Measurements from ENCODE around the gene WWOX. TPM values are rescaled to one million over a fixed set of nuclear protein-coding genes. Genes with fewer than 3 reads are reported as not detected.
"Not testable (repeated sequence)": the region's sequence is repeated elsewhere in the genome, so short reads cannot be mapped to it uniquely, and the experiment has no call there.

The WWOX gene
- total and polyA plus RNA-seq, 2 donors: 15.4 to 23.9 TPM

DNA sequence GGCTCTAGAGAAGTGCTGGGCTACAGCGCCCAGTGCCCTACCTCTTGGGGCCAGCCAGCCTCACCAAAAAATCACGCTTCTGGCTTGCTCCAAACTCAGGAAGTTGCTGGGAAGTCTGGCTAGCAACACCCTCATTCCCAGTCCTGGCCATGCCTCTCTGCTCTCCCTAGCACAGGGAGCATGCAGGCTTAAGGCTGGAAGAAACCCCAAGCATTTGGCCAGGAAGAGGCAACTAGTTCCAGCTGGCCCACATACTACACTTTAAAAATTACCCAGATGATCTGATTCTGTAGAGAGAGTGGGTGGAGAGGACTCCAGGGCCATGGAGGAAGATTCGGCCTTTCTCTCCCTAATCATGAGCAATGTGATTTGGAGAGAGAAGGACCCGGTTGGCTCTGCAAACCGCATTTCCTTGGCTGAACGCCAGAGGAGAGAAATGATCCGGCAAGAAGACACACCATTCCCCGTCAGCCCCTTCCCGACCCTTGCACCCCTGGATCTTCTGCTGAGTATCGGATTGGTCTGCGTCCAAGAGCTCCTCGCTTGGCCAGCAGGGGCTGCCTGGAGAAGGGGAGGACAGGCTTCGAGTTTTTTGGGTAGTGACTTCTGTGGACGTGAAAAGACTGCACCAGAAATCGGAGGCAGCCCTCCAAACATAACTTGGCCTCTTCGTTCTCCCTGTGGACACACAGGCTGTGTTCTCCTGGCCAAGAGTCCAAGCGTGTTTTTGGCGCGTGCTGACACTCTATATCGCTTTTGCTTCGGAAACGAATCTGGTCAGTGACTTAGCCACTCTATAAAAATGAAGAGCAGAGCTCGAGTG, 406.3 kb downstream of the WWOX start:
- Histone ChIP-seq H3K36me3 (ENCODE audit: control insufficient read depth in 2 of 2, insufficient read depth in 2 of 2, low read length in 1 of 2) (no peaks in the 10 kb centered on the region), H3K27me3 (ENCODE audit: control insufficient read depth in 2 of 2, insufficient read depth in 1 of 2, low read length in 1 of 2) (no peaks in the 10 kb centered on the region), H3K4me1 (ENCODE audit: control insufficient read depth in 2 of 2, insufficient read depth in 2 of 2, low read length in 2 of 2) (no peaks in the 10 kb centered on the region), H3K9me3 (ENCODE audit: control insufficient read depth in 2 of 2, insufficient read depth in 1 of 2, low read length in 1 of 2) (no peaks in the 10 kb centered on the region), H3K27ac (ENCODE audit: low read depth in 1 of 2, low read length in 1 of 2) (no peak overlapping the region), H3K4me3 (ENCODE audit: low read length in 2 of 2) (no peak overlapping the region)
- DNase-seq (ENCODE audit: low read depth in 6 of 9, low spot score in 9 of 9): peak in 3 of 9 donors; percentile 5 to 13 (median 12)
- WGBS: 91% methylated on average over 23 of the region's 23 CpGs

DNA sequence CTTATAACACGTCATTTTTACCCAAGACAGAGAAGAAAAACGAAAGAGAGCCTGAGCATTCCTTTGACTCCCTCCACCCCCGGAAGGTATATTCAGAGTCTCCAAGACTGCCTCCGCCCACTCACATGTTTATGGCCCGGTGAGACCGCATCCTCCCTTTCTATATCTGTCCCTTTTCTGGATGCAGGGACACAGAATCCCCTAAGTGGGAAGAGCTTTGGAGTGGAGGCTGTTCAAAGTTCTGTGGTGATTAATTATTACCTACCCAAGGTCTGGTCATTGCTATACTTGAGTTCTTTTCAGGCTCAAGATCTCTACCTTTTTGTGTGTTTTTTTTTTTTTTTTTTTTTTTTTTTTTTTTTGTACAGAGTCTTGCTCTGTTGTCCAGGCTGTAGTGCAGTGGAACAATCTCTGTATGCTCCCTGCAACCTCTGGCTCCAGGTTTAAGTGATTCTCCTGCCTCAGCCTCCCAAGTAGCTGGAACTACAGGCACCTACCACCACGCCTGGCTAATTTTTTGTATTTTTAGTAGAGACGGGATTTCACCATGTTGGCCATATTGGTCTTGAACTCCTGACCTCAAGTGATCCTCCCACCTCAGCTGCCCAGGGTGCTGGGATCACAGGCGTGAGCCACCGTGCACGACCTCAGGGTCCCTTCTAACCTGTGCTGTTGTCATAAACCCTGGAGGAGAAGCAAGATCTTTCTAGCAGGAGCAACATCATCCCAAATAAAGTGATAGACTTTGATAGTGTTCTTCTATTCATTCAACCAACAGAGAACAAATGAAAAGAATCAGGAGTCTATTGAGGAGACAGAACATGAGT, 407.1 kb downstream of the WWOX start:
- DNase-seq (ENCODE audit: low read depth in 6 of 9, low spot score in 9 of 9): no peak
- H3K36me3 ChIP-seq (ENCODE audit: control insufficient read depth in 2 of 2, insufficient read depth in 2 of 2, low read length in 1 of 2): no peaks in the 10 kb centered on the region
- no peak overlapping the region for H3K4me3 ChIP-seq (ENCODE audit: low read length in 2 of 2)
- no peaks in the 10 kb centered on the region for H3K27me3 ChIP-seq (ENCODE audit: control insufficient read depth in 2 of 2, insufficient read depth in 1 of 2, low read length in 1 of 2)
- H3K27ac ChIP-seq (ENCODE audit: low read depth in 1 of 2, low read length in 1 of 2): no peak overlapping the region
- 90% methylated on average over 11 of the region's 11 CpGs for WGBS
- no peaks in the 10 kb centered on the region for H3K4me1 ChIP-seq (ENCODE audit: control insufficient read depth in 2 of 2, insufficient read depth in 2 of 2, low read length in 2 of 2)
- H3K9me3 ChIP-seq (ENCODE audit: control insufficient read depth in 2 of 2, insufficient read depth in 1 of 2, low read length in 1 of 2): no peaks in the 10 kb centered on the region

DNA sequence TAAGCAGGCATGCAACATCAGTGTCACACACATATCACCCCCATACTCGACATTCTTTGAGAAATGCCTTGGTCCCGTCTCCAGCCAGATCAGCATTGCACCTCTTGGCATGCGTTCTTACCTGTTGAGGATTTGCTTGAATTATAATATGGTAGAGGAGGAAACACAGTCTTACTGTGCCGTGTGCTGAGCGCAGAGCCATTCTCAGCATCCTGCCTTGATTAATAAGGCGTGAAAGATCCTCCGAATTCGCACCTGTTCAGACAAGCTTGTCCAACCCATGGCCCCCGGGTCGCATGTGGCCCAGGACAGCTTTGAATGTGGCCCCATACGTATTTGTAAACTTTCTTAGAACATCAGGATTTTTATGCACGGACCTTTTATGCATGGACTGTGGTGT, 408.1 kb downstream of the WWOX start:
- DNase-seq (ENCODE audit: low read depth in 6 of 9, low spot score in 9 of 9): no peak
- no peaks in the 10 kb centered on the region for H3K27me3 ChIP-seq (ENCODE audit: control insufficient read depth in 2 of 2, insufficient read depth in 1 of 2, low read length in 1 of 2)
- WGBS: 96% methylated on average over 12 of the region's 12 CpGs
- H3K4me1 ChIP-seq (ENCODE audit: control insufficient read depth in 2 of 2, insufficient read depth in 2 of 2, low read length in 2 of 2): no peaks in the 10 kb centered on the region
- no peak overlapping the region for H3K4me3 ChIP-seq (ENCODE audit: low read length in 2 of 2)
- no peaks in the 10 kb centered on the region for H3K9me3 ChIP-seq (ENCODE audit: control insufficient read depth in 2 of 2, insufficient read depth in 1 of 2, low read length in 1 of 2)
- no peaks in the 10 kb centered on the region for H3K36me3 ChIP-seq (ENCODE audit: control insufficient read depth in 2 of 2, insufficient read depth in 2 of 2, low read length in 1 of 2)
- H3K27ac ChIP-seq (ENCODE audit: low read depth in 1 of 2, low read length in 1 of 2): no peak overlapping the region

DNA sequence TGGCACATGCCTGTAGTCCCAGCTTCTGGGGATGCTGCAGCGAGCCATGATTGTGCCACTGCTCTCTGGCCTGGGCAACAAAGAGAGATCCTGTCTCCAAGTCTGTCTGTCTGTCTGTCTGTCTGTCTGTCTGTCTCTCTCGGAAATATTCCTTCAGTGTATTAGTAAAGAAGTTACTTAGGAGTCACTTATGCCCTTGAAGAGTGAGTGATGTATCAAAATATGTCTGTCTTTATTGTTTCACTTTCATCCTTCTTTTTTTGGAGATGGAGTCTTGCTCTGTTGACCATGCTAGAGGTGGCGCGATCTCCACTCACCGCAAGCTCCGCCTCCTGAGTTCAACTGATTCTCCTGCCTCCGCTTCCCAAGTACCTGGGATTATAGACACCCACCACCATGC, 410.5 kb downstream of the WWOX start:
- Histone ChIP-seq H3K4me1 (ENCODE audit: control insufficient read depth in 2 of 2, insufficient read depth in 2 of 2, low read length in 2 of 2) (no peaks in the 10 kb centered on the region), H3K4me3 (ENCODE audit: low read length in 2 of 2) (no peak overlapping the region), H3K27ac (ENCODE audit: low read depth in 1 of 2, low read length in 1 of 2) (no peak overlapping the region), H3K36me3 (ENCODE audit: control insufficient read depth in 2 of 2, insufficient read depth in 2 of 2, low read length in 1 of 2) (no peaks in the 10 kb centered on the region), H3K9me3 (ENCODE audit: control insufficient read depth in 2 of 2, insufficient read depth in 1 of 2, low read length in 1 of 2) (no peaks in the 10 kb centered on the region), H3K27me3 (ENCODE audit: control insufficient read depth in 2 of 2, insufficient read depth in 1 of 2, low read length in 1 of 2) (no peaks in the 10 kb centered on the region)
- 96% methylated on average over 7 of the region's 7 CpGs for WGBS
- no peak for DNase-seq (ENCODE audit: low read depth in 6 of 9, low spot score in 9 of 9)

DNA sequence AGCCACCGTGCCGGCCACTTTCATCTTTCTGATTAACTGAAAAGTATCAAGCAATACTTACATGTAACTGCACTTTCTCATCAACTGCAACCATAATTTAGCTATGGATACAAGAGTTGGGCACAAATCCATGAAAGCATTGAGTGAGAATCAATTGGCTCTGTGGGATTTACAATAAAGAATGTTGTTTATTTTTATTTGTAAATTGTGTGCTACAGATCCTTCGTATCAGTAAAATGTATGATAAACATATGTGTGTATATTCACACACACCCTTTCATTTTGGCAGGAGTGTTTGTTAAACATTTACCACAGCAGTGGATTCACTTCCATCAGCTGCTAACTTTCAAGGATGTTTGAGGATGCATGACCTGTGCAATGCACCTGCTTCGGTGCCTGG, 411.0 kb downstream of the WWOX start:
- H3K4me3 ChIP-seq (ENCODE audit: low read length in 2 of 2): no peak overlapping the region
- H3K4me1 ChIP-seq (ENCODE audit: control insufficient read depth in 2 of 2, insufficient read depth in 2 of 2, low read length in 2 of 2): no peaks in the 10 kb centered on the region
- H3K27me3 ChIP-seq (ENCODE audit: control insufficient read depth in 2 of 2, insufficient read depth in 1 of 2, low read length in 1 of 2): no peaks in the 10 kb centered on the region
- WGBS: 97% methylated on average over 4 of the region's 4 CpGs
- H3K9me3 ChIP-seq (ENCODE audit: control insufficient read depth in 2 of 2, insufficient read depth in 1 of 2, low read length in 1 of 2): no peaks in the 10 kb centered on the region
- DNase-seq (ENCODE audit: low read depth in 6 of 9, low spot score in 9 of 9): no peak
- no peak overlapping the region for H3K27ac ChIP-seq (ENCODE audit: low read depth in 1 of 2, low read length in 1 of 2)
- no peaks in the 10 kb centered on the region for H3K36me3 ChIP-seq (ENCODE audit: control insufficient read depth in 2 of 2, insufficient read depth in 2 of 2, low read length in 1 of 2)

DNA sequence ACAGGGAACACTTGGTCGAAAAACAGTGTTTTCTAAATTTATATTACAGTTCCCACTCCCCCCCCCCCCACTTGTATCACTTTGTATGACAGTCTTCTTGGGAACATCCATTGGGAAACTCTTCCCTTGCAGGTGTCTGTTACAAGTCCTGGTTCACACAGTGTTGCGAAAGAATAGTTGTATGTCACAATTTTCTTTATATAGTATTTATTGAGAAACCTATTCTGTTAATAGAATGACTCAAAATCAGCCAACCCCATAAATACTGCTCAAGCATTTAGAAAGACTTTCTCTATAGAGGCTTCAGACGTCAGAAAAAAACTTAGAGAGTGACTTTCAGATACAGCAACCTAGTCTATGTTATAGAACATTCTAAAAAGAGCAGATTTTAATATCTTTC, 414.4 kb downstream of the WWOX start:
- Histone ChIP-seq H3K9me3 (ENCODE audit: control insufficient read depth in 2 of 2, insufficient read depth in 1 of 2, low read length in 1 of 2) (no peaks in the 10 kb centered on the region), H3K4me3 (ENCODE audit: low read length in 2 of 2) (no peak overlapping the region), H3K36me3 (ENCODE audit: control insufficient read depth in 2 of 2, insufficient read depth in 2 of 2, low read length in 1 of 2) (no peaks in the 10 kb centered on the region), H3K27me3 (ENCODE audit: control insufficient read depth in 2 of 2, insufficient read depth in 1 of 2, low read length in 1 of 2) (no peaks in the 10 kb centered on the region), H3K4me1 (ENCODE audit: control insufficient read depth in 2 of 2, insufficient read depth in 2 of 2, low read length in 2 of 2) (no peaks in the 10 kb centered on the region), H3K27ac (ENCODE audit: low read depth in 1 of 2, low read length in 1 of 2) (no peak overlapping the region)
- no peak for DNase-seq (ENCODE audit: low read depth in 6 of 9, low spot score in 9 of 9)
- 95% methylated on average over 3 of the region's 3 CpGs for WGBS

DNA sequence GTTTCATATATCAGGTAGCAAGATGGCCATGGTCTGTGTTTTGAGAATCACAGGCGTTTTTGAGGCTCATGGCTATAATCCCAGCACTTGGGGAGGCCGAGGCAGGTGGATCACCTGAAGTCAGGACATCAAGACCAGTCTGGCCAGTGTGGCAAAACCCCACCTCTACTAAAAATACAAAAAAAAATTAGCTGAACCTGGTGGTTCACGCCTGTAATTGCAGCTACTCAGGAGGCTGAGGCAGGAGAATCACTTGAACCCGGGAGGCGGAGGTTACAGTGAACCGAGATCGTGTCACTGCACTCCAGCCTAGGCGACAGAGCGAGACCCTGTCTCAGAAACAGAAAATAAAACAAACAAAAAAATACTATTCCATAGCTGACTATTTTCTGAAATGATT, 415.4 kb downstream of the WWOX start:
- not testable (repeated sequence) for H3K27me3 ChIP-seq (ENCODE audit: control insufficient read depth in 2 of 2, insufficient read depth in 1 of 2, low read length in 1 of 2); H3K36me3 ChIP-seq (ENCODE audit: control insufficient read depth in 2 of 2, insufficient read depth in 2 of 2, low read length in 1 of 2); H3K4me3 ChIP-seq (ENCODE audit: low read length in 2 of 2); H3K27ac ChIP-seq (ENCODE audit: low read depth in 1 of 2, low read length in 1 of 2); H3K9me3 ChIP-seq (ENCODE audit: control insufficient read depth in 2 of 2, insufficient read depth in 1 of 2, low read length in 1 of 2); DNase-seq (ENCODE audit: low read depth in 6 of 9, low spot score in 9 of 9); H3K4me1 ChIP-seq (ENCODE audit: control insufficient read depth in 2 of 2, insufficient read depth in 2 of 2, low read length in 2 of 2)
- whole genome bisulfite sequencing: 98% methylated on average over 9 of the region's 9 CpGs

DNA sequence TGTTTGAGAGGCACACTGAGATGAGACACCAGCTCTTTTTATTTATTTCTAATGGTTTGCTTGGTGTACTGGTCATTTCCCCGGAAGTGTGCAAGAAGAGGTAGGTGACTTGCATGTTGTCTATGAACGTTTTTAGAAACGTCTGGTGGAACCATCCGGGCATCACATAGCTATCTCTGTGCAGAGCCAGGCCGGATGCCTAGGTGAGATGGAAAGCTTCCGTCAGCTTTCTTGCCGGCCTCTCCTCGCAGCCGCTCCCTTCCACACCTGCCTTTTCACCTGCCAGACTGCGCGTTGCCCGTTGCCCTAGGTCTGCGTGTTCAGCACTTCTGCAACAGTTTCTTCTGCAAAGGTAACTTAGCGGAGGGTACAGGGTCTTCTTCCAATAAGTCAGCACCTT, 416.0 kb downstream of the WWOX start:
- DNase-seq (ENCODE audit: low read depth in 6 of 9, low spot score in 9 of 9): no peak
- 97% methylated on average over 14 of the region's 14 CpGs for WGBS

DNA sequence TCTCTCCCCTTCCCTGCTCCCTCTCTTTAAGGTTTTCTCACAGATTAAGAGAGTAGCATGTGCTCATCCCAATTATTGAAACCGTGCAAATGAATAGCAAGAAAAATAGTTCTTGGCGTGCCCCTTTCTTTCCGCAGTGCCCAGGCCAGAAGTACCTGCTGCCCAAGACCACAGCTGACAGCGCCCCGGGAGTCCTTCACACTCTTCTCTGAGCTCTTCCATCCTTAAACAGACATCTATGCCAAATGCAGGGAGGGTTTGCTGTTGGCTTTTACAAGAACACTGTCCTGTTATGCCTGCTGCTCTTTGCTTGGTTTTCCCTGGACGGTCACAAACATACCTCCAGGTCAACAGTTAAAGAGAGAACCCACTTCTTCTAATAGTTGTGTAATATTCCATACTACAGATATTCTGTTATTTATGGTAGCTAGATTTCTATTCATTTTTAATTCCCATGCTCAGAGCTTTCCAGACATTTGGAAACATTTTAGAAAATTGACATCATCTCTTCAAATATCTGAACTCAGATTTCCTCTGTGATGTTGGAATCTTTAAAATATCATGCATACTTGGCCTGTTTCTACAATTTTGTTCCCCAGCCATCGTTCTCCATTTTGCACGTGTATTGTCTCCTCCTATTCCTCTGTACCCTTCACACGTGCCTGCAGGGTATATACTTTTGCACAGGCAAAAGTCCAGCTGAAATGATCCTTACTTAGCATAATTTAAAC, 416.7 kb downstream of the WWOX start:
- H3K4me3 ChIP-seq (ENCODE audit: low read length in 2 of 2): no peak overlapping the region
- DNase-seq (ENCODE audit: low read depth in 6 of 9, low spot score in 9 of 9): no peak
- no peaks in the 10 kb centered on the region for H3K9me3 ChIP-seq (ENCODE audit: control insufficient read depth in 2 of 2, insufficient read depth in 1 of 2, low read length in 1 of 2)
- no peak overlapping the region for H3K27ac ChIP-seq (ENCODE audit: low read depth in 1 of 2, low read length in 1 of 2)
- WGBS: 98% methylated on average over 9 of the region's 9 CpGs
- no peaks in the 10 kb centered on the region for H3K27me3 ChIP-seq (ENCODE audit: control insufficient read depth in 2 of 2, insufficient read depth in 1 of 2, low read length in 1 of 2)
- H3K4me1 ChIP-seq (ENCODE audit: control insufficient read depth in 2 of 2, insufficient read depth in 2 of 2, low read length in 2 of 2): no peaks in the 10 kb centered on the region
- H3K36me3 ChIP-seq (ENCODE audit: control insufficient read depth in 2 of 2, insufficient read depth in 2 of 2, low read length in 1 of 2): no peaks in the 10 kb centered on the region

More for the DNA sequence above, 416.0 kb downstream of the WWOX start:
- Histone ChIP-seq H3K27ac (ENCODE audit: low read depth in 1 of 2, low read length in 1 of 2) (no peak overlapping the region), H3K27me3 (ENCODE audit: control insufficient read depth in 2 of 2, insufficient read depth in 1 of 2, low read length in 1 of 2) (no peaks in the 10 kb centered on the region), H3K9me3 (ENCODE audit: control insufficient read depth in 2 of 2, insufficient read depth in 1 of 2, low read length in 1 of 2) (no peaks in the 10 kb centered on the region), H3K4me3 (ENCODE audit: low read length in 2 of 2) (no peak overlapping the region), H3K4me1 (ENCODE audit: control insufficient read depth in 2 of 2, insufficient read depth in 2 of 2, low read length in 2 of 2) (no peaks in the 10 kb centered on the region), H3K36me3 (ENCODE audit: control insufficient read depth in 2 of 2, insufficient read depth in 2 of 2, low read length in 1 of 2) (no peaks in the 10 kb centered on the region)
